ENCODE measurements around the gene EXOC1.

DNA sequence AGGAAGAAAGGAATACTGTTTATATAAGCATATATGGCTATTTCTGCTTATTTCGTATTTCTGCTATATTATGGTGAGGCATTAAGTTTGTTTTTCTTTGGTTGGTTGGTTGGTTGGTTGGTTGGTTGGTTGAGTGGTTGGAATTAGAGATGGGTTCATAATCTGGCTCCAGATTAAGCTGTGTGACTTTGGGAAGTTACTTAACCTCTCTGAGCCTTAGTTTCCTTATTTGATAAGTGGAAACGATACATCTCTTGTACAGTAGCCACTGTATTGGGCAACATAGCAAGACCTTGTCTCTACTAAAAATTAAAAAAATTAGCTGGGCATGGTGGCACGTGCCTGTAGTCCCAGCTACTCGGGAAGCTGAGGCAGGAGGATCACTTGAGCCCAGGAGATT is 49.2 kb downstream of the EXOC1 start:
- no peak for TF ChIP-seq CTCF (conservative IDR thresholded peaks at IDR 0.05; ENCODE audit: low read depth, low read length)
- TF ChIP-seq EZH2 (IDR thresholded peaks at IDR 0.05; ENCODE audit: borderline replicate concordance, low read depth, low read length, poor library complexity, severe bottlenecking): no peak

Data from A673 (cell line).